Left ventricle myocardium superior (tissue), 1 donor: ENCODE measurements around the gene UVRAG. TPM values are rescaled to one million over a fixed set of nuclear protein-coding genes. Genes with fewer than 3 reads are reported as not detected.

ENCODE experiments used
- ATAC-seq: fragments of 200-7000 bp; cut with Tn5 transposase; one replicate; pipeline ENCODE4 v1.9.1; 2020; ENCODE audit warnings: mild to moderate bottlenecking, moderate library complexity
- DNase-seq: peaks from one replicate; pipeline ENCODE4 v3.0.0-alpha.2; 2020
- intact Hi-C: fragments of 100-400 bp; cut with micrococcal nuclease; formaldehyde crosslinking; loops from one replicate; pipeline ENCODE4 v1.11.0; 2022
- total RNA-seq: library from RNA; stranded (reverse); fragmentation: NEBNext Ultra II Directional; extraction: Animal tissue kit (Norgen Biotek cat#: 25700); gene quantifications from one replicate; pipeline ENCODE4 v1.2.1, GENCODE V29; 2021
- donor health status: DM: no; HTN: yes; CAD: no; lungs with severe emphysema.

UVRAG gene
- total RNA-seq, 1 donor from 2014 or later = 14.9 TPM

DNA sequence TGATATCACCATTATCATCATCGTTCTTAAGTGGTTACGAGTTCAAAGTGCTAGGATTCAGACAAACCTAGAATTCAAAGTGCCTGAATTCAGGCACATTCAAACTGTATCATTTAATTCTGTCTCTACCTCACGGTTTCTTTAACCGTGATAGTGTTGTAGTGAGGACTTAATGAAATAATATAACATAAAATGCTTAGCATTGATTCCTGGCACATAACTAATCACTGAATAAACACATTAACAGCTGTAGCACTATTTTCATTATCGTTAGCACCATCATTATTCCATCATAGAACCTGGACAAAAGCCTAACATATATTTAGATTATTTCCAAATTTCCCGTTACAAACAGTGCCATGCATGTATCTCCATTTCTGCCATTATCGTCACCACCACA is 289.3 kb downstream of the UVRAG start:
- intact Hi-C loops = no loop called here
- DNase-seq (no peak), ATAC-seq (no peak)

DNA sequence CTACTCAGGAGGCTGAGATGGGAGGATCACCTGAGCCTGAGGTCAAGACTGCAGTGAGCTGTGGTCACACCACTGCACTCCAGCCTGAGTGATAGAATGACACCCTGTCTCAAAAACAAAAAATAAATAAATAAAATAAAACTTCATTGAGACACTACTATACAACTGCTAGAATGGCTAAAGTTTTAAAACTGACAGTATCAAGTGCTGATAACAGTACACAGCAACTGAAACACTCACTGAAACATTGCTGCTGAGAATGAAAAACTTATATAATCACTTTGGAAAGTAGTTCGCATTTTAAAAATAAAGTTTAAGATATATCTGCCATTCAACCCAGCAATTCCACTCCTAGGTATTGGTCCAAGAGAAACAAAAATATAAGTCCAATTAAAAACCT is 290.6 kb downstream of the UVRAG start:
- DNase-seq (no peak), ATAC-seq (no peak)
- intact Hi-C loops = no loop called here

DNA sequence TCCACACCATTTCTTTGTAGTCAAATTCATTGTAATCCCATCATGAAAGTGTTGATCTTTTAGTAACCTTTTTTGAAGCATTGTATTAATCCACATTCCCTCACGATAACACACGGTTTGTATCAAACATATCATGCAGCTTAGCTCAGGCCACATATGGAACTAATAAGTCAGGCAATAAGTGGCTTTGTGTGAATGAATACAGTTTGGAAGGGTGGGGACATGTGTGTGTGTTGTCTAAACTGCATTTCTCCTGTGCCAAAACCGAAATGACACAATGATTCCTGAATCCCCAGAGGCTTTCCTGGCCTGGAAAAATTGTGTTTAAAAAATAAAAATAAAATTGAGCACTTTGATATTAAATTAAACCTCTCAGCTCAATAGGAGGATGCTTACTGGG is 293.0 kb downstream of the UVRAG start:
- ATAC-seq = no peak
- intact Hi-C loops = no loop called here
- DNase-seq = no peak

DNA sequence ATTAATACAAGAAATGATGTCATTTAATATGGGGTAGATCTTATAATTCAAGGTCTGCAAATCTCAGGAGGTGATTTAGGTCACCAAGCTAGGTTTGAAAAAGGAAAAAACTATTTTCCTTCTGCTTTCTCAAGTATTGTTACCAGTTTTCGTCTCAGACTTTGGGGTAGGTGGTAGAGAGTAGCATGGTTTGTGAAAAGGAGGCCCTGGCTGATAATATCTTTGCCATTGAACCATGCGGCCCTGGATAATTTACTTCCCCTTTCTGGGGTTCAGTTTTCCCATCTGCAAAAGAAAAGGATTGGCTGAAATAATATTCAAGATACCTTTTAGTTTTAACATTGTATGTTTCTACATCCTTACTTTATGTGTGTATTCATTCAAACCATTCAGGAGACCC is 299.2 kb downstream of the UVRAG start:
- DNase-seq = no peak
- intact Hi-C loops = no loop called here

DNA sequence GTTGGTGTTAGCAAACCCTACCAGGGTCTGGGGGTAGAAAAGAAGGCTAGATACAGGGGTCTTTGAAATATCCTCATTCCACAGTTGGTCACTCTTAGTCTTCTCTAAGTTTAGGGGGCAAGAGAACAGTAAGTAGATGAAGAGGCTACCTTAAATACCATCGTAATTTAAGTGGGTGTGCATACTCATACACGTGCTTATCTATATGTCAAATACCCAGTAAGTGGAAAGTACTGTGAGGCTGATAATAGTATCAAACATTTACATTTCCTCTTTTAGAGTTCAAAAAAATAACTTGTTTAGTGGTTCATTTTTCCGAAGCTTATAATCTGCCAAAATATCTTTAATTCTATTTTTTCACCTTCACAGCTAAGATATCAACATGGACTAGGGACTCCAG is 300.5 kb downstream of the UVRAG start:
- DNase-seq (no peak), ATAC-seq (no peak)
- intact Hi-C loops = no loop called here

More for the DNA sequence above, 299.2 kb downstream of the UVRAG start:
- no peak for ATAC-seq

DNA sequence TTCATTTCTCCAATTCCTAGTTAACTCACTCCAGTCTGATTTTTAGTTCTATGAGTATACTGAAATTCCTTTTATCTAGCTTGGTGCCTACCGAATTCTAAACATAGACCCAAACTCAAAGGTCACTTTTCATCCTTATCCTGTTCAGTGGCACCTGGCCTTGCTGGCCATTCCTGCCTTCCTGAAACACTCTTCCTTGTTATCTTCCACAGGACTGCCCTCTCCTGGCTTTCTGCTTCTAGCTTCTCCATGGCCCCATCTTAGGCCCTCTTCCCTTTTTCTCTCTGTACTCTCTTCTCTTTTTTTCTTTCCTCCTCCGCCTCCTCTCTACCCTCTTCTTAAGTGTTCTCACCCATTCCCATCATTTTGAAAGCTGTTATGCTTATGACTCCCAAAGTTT is 304.0 kb downstream of the UVRAG start:
- ATAC-seq = peak; percentile 29
- intact Hi-C loops = no loop called here
- no peak for DNase-seq

DNA sequence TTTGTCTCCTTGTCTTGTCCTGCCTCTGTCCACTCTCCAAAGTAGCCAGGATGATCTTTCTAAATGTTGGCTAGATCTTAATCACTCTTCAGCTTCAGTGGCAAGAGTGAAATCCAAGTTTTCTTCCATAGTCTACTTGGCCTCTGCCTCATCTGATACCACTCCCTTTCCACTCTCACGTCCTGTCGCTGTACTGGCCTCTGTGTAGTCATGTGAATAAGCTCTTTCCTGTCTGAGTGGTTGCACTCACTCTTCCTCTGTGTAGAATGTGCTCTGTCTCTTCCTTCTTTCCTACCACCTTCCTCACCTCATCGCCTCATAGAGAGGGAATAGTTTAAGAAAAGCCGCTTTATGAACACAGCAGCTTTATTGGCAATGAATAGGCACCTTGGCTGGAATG is 304.8 kb downstream of the UVRAG start:
- intact Hi-C loops = no loop called here
- peak; percentile 75 for ATAC-seq
- DNase-seq = no peak

DNA sequence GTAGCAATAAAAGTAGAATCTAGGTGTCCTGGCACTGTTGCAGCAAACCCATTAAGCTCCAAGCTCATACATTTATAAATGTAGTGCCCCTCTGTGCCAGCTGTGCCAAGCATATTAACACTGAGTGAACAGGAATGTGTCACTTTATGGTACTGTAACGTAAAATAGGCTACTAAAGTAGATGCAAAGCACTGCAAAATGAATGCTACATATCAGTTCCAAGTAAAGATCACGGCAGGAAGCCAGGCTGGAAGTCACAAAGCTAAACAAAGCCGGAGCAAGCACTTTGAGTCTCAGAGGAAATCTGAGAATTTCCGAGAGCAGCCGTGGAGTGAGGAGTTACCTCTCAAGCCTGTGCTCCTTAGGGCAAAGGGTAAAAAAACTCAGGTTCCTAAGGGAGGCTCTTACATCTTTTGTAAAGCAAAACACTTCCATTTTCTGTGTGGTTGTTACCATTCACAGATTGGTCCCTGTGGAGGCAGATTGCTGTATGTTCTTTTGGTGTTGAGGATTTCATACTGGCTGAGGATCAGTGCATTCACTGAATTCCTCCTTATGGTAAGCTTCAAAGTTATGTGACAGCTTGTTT is 305.6 kb downstream of the UVRAG start:
- ATAC-seq (peak; percentile 66), DNase-seq (no peak)
- intact Hi-C loops = no loop called here

DNA sequence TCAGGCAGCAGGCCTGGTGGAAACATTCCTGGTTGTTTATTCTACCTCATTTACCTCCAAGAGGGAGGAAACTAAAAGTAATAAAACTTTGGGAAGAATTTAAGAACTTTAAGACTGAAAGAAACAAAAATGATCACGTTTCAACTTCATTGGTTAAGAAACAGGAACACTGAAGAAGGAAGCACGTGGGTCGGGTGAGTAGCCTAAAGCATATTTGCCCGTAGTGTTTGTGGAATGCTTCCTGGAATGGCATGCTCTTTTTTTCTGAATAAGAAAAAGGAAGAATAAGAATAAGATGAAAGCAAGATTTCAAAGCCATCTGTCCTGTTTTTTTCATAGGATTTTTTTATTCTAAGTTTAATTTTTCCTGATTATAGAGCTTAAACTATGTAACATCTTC is 308.2 kb downstream of the UVRAG start:
- DNase-seq = no peak
- intact Hi-C loops = no loop called here
- ATAC-seq = no peak

DNA sequence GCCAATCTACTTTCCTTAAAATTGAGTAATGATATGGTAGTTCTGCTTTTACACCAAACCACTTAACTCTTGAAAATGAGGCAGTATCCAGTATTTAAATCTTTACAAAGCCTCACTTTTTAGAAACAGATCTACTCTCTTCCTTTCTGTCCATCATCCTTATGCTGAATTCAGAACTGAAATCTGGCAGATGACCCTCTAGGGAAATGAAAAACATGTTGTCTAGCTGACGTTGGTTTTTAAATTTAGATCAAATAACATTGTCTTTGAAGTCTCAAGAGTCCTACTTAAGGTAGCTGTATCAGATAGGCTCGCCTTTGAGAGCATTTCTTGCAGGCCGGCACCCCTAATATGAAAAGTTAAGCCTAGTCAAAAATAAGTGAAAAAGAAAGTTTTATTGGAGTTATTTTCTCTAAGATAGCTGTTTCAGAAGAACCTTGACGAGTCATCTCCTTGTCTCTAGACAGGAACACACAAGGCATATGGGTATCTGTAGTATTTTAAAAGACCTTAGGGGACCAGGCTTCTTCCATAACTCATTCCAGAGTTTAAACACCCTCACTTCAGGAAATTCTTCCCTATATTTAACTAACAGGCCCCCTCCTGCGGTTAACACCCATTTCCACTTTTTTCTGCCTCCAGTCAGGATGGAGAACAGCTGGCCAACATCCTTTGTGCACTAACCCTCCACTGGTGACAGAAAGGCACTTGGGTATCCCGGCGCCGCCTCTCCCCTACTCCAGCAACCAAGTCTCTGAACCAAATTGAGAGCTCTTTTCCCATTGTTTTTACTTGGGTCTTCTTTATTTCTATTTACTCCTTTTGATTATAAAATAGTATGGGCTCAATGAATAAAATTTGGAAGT is 310.1 kb downstream of the UVRAG start:
- intact Hi-C loops = no loop called here
- ATAC-seq = peak; percentile 33
- DNase-seq = no peak

DNA sequence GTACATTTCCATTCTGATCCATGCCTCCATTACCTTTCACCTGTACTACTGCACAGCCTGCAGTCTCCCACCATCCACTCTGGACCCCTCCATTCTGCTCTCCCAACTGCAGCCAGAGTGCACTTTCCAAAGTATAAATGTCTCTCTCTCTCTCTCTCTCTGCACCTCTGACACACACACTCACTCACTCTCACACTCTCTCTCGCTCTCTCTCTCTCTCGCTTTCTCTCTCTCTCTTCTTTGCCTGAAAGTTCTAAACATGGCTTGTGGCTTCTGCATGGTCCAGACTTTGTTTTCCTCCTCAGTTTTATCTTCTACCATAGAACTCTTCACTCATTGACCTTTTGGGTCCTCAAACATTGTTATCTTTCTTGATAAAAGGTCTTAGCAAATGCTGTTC is 314.7 kb downstream of the UVRAG start:
- intact Hi-C loops = no loop called here
- DNase-seq = no peak
- ATAC-seq = no peak

DNA sequence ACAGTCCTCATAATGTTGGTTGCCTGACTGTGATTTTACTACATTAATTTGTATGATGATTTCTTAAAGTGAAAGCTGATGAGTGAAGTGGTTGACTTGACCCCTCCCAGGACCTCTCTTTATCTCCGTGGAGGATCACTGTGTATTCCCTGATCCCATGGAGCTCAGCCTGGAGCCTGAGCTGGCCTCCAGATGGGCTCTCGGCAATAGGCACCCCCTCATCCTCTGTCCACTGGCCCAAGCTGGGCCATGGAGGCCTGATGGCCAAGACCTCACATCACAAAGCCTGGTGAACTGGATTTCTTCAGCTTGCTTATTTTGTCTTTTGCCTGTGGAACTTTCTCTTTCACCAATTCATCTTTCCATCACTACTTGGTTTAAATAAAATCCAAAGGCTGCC is 316.1 kb downstream of the UVRAG start:
- intact Hi-C loops = no loop called here
- no peak for DNase-seq
- peak; percentile 44 for ATAC-seq

DNA sequence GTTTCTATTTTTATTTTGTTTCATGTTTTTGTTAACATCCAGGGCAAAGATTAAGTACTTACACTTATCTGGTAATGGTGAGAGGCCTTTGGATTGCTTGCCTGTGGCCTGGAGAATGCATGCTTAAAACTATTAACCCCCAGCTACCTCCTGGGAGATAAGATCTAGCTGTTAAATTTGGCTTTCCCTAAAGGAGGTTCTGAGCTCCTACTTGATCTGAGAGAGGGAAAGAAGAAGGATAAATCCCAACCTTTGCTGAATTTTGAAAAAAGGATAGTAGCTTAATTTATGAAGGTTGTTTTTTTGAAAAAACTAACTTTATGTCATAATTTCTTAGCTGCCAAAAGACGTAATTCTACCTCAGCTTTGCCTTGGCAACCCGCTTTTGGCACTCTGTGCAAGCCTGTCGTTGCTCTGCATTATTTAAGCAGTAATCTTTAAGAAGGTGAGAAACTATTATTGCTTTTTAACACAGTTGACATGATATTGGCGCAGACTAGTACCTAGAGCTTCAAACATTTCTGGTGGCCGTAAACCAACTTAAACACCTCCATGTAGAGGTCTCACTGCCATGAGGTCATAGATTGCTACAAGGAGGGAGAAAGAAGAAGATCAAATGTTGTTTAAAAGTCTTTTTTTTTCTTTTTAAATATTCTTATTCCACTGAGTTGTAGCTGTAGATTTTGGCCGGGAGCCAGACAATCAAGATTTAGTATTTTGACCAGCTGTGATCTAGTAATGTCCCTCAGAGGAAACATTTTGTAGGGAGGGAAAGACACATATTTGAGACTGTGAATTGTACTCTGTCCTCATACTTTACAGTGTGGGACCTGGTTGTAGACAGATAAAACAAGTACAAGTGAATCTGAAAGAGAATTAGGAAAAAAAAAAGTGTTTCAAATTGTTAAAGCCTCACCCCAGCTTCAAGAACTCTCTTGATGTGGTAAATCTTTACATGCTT is 316.9 kb downstream of the UVRAG start:
- intact Hi-C loops = no loop called here
- ATAC-seq (peak; percentile 85), DNase-seq (no peak)

DNA sequence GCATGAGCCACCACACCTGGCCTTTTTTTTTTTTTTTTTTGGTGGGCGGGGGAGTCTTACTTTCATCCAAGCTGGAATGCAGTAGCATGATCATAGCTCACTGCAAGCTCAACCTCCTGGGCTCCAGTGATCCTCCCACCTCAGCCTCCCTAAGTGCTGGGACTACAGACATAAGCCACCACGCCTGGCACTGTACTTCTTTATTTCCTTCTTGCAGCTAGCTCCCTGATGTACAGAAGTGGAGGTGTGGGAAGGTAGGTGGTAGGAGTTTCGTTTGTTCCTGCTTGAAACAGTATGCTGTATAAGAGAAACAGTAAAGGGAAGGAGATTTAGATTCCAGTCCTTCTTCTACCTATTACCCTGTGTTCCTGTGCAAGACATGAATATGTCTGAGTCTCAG is 319.2 kb downstream of the UVRAG start:
- ATAC-seq = no peak
- no peak for DNase-seq
- intact Hi-C loops = no loop called here

DNA sequence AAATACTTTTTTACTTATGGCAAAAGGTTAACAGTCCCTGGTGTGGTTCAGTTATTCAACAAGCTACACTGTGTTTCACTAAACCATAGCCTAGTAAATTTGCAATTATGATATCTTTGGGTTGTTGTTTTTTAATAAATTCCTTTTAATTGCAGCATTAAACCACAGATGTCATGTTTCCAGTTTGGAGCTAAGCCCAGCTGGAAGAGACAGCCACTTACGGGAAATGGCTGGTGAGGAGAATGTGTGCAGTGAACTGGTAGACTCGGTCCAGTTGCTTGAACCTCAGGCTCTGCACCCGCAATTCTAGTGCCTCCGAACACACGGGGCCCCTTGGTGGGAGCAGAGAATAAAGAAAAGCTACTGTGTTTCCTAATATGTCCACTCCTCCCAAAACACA is 320.5 kb downstream of the UVRAG start:
- intact Hi-C loops = no loop called here
- no peak for ATAC-seq

DNA sequence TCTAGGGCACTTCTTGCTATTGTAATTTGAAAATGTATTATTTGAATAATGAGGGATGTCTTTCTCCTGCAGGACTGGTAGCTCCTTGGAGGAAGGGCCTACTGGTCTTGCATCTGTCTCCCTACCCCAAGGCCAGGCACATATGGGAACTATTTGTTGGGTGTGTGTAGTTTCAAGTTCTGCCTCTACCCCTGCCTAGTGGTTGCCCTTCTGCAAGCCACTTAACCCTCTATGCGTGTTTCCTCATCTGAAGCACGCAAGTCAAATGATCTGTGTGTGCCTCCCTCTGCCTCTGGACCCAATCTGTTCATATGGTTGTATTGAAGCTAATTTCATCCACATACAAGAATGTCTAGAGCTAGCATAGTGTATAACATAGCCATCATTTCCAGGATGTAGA is 324.3 kb downstream of the UVRAG start:
- intact Hi-C loops = no loop called here
- DNase-seq (no peak), ATAC-seq (peak; percentile 14)

More for the DNA sequence above, 320.5 kb downstream of the UVRAG start:
- no peak for DNase-seq

DNA sequence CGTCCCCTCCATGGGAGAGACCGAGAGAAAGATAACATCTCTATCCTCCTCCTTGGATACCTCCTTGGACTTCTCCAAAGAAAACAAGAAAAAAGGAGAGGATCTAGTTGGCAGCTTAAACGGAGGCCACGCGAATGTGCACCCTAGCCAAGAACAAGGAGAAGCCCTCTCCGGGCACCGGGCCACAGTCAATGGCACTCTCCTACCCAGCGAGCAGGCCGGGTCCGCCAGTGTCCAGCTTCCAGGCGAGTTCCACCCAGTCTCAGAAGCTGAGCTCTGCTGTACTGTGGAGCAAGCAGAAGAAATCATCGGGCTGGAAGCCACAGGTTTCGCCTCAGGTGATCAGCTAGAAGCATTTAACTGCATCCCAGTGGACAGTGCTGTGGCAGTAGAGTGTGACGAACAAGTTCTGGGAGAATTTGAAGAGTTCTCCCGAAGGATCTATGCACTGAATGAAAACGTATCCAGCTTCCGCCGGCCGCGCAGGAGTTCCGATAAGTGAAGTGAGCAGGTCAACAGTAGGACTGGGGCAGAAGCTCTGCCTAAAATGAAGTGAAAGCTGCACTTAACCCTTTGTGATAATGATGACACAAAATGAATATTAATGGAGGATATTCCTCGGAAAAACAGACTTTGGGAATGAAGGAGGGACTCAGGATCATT is 326.0 kb downstream of the UVRAG start:
- ATAC-seq (peak; percentile 89), DNase-seq (peak; percentile 73)
- intact Hi-C loops = no loop called here

DNA sequence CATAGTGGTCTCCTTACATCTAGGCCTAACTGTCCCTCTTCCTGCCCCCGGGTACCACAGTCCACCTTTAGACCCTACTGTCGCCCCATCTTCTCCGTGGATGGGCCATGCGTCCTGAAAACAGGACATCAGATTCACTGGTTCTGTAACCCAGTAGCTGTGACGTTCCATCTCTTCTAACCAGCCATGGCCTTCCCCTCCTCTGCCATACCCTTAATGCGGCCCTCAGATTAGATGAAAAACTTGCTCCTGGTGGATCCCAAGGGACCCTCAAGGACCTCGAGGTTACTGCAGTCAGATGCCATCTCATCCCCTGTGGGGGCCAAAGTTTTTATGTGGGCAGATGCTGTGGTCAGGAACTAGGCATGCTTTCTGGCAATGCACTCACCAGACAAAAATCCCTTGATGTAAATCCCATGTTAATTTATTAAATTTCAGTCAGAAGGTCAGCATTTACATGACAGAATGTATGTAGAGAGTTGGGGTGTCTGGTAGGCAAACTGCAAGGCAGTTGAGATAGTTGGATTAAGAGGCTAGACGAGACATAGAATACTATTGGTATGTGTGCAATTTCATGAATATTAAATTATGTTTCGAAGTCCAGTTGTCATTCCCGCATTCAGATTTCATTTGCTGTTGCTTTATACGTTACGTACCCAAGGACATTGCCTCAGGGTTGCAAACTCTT is 327.0 kb downstream of the UVRAG start:
- DNase-seq (no peak), ATAC-seq (no peak)
- intact Hi-C loops = no loop called here

DNA sequence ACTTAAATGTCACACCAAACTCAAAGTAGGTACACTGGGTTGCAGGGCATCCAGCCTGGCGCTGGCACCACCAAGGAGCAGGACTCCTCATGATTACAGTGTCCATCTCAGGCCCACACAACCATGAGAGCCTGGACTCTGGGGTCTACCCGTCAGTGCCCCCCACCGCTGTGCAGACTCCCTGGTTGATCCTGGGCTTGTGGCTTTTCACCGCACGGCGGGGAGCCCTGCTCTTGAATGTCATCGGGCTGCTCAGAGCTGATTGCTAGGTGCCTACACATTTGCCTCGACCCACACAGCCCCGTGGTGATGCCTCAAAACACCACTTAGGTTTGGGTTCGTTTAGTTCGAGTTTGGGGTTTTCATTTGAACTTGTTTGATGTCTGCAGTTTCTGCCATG is 328.3 kb downstream of the UVRAG start:
- DNase-seq (no peak), ATAC-seq (no peak)
- intact Hi-C loops = no loop called here
